Gastrocnemius medialis (tissue), 4 donors: ENCODE results near the gene PRR5. TPM values are rescaled to one million over a fixed set of nuclear protein-coding genes. Genes with fewer than 3 reads are reported as not detected.

ENCODE experiments used
- ATAC-seq, 2 donors: fragments of 150-250 bp; one replicate each; pipeline ENCODE4 v1.9.1; 2016
- DNase-seq, 2 donors: peaks; one replicate each; pipeline ENCODE4 v3.0.0-alpha.2; 2019
- H3K27ac ChIP-seq, 4 donors: fragments of 200-600 bp; sonication (generic); 1 replicate in 1 of 4; 2 replicates in 3 of 4; pipeline ENCODE4 v1.5.1; 2016 to 2018; ENCODE audit warnings: mild to moderate bottlenecking in 2 of 4, moderate library complexity in 1 of 4
- H3K27me3 ChIP-seq, 3 donors: fragments of 200-600 bp; sonication (generic) in 2 of 3; 1 replicate in 1 of 3; 2 replicates in 2 of 3; pipeline versions ENCODE4 v1.5.1 to v1.6.0; 2016 to 2019; ENCODE audit warnings: mild to moderate bottlenecking in 1 of 3, moderate library complexity in 1 of 3
- H3K36me3 ChIP-seq, 2 donors: fragments of 200-600 bp; sonication (generic) in 1 of 2; one replicate each; pipeline ENCODE4 v1.5.1; 2017 to 2018
- H3K4me1 ChIP-seq, 2 donors: fragments of 200-600 bp; sonication (generic) in 1 of 2; one replicate each; pipeline ENCODE4 v1.5.1; 2016 to 2017; ENCODE audit warnings: mild to moderate bottlenecking in 2 of 2
- H3K4me3 ChIP-seq, 4 donors: fragments of 200-600 bp; sonication (generic) in 3 of 4; 1 replicate in 1 of 4; 2 replicates in 3 of 4; pipeline ENCODE4 v1.5.1; 2016 to 2019; ENCODE audit warnings: mild to moderate bottlenecking in 2 of 4
- H3K9me3 ChIP-seq, 3 donors: fragments of 200-600 bp; sonication (generic) in 2 of 3; 1 replicate in 1 of 3; 2 replicates in 2 of 3; pipeline ENCODE4 v1.5.1; 2016 to 2019
- CTCF ChIP-seq, 5 experiments: fragments of 450-650 bp in 3 of 5; fragments of 200-600 bp in 2 of 5; sonication (generic) in 2 of 5; IDR thresholded peaks in 4 of 5; conservative IDR thresholded peaks in 1 of 5; 1 replicate in 4 of 5; 2 replicates in 1 of 5; pipeline ENCODE4 v1.5.1; 2016 to 2019; ENCODE audit warnings: antibody characterized with exemption in 5 of 5, mild to moderate bottlenecking in 3 of 5, moderate library complexity in 3 of 5
- POLR2A ChIP-seq, 2 donors: fragments of 450-650 bp; IDR thresholded peaks; one replicate each; pipeline ENCODE4 v1.6.1; 2017; ENCODE audit warnings: antibody characterized with exemption in 2 of 2, mild to moderate bottlenecking in 2 of 2, moderate library complexity in 2 of 2
- in situ Hi-C, 4 donors: fragments of 200-750 bp; cut with MboI; loops; one replicate each; pipeline versions ENCODE4 v1.15.0 to v1.8.0; 2017; ENCODE audit warnings: low sequenced_read_pairs in 4 of 4
- intact Hi-C: fragments of 100-400 bp; cut with DNase I; formaldehyde crosslinking; loops from one replicate; pipeline ENCODE4 v1.15.1; 2023; ENCODE audit warnings: low total_unique reads
- total RNA-seq, 4 donors: library from RNA; depleted of rRNA; stranded (reverse); fragments of >200 nt; gene quantifications; one replicate each; pipeline versions ENCODE4 v1.1.0 to v1.2.3, GENCODE V29; 2016

The PRR5 gene
- total RNA-seq, 4 donors from 2014 or later: 0.34 to 15.2 (median 1.3) TPM

- peaks cover 33 to 38% (median 37%) of the 10 kb centered on the region in 3 donors for H3K27me3 ChIP-seq
- no peak for ATAC-seq
Measured at GRCh38 chr22:44748524-44748923, 46.5 kb downstream of the PRR5 start.

GRCh38 chr22:44750481-44750880 lies 48.5 kb downstream of the PRR5 start:
- intact Hi-C loops (no loop called here), in situ Hi-C loops (no loop called here)
- H3K4me1 ChIP-seq: no peaks in the 10 kb centered on the region
- no peak overlapping the region for H3K4me3 ChIP-seq
- no peak for DNase-seq
- H3K27me3 ChIP-seq: peaks cover 41 to 50% (median 42%) of the 10 kb centered on the region in 3 donors
- no peaks in the 10 kb centered on the region for H3K9me3 ChIP-seq
- TF ChIP-seq POLR2A (IDR thresholded peaks at IDR 0.05): no peak
- TF ChIP-seq CTCF (IDR thresholded peaks at IDR 0.05 in 4 of 5, conservative IDR thresholded peaks at IDR 0.05 in 1 of 5): no peak
- no peaks in the 10 kb centered on the region for H3K36me3 ChIP-seq
- no peak overlapping the region for H3K27ac ChIP-seq
- no peak for ATAC-seq

More at GRCh38 chr22:44748524-44748923, 46.5 kb downstream of the PRR5 start:
- no peaks in the 10 kb centered on the region for H3K9me3 ChIP-seq
- H3K27ac ChIP-seq: no peak overlapping the region
- in situ Hi-C loops: no loop called here
- no peak for TF ChIP-seq CTCF (IDR thresholded peaks at IDR 0.05 in 4 of 5, conservative IDR thresholded peaks at IDR 0.05 in 1 of 5)
- TF ChIP-seq POLR2A (IDR thresholded peaks at IDR 0.05): no peak
- intact Hi-C loops: no loop called here
- H3K4me3 ChIP-seq: no peak overlapping the region
- no peak for DNase-seq
- no peaks in the 10 kb centered on the region for H3K4me1 ChIP-seq
- H3K36me3 ChIP-seq: no peaks in the 10 kb centered on the region

- TF ChIP-seq CTCF (IDR thresholded peaks at IDR 0.05 in 4 of 5, conservative IDR thresholded peaks at IDR 0.05 in 1 of 5) (no peak), POLR2A (IDR thresholded peaks at IDR 0.05) (no peak)
- ATAC-seq: no peak
- DNase-seq: no peak
- Histone ChIP-seq H3K9me3 (no peaks in the 10 kb centered on the region), H3K4me1 (no peaks in the 10 kb centered on the region), H3K27ac (no peak within 1 kb of the TSS), H3K4me3 (no peak within 1 kb of the TSS), H3K27me3 (peaks cover 41 to 50% (median 44%) of the 10 kb centered on the region in 3 donors), H3K36me3 (no peaks in the 10 kb centered on the region)
- in situ Hi-C loops (no loop called here), intact Hi-C loops (no loop called here)
Measured at GRCh38 chr22:44752285-44753188, 50.5 kb downstream of the PRR5 start, which contains the start of gene ARHGAP8. ARHGAP8 (plus strand) TSS chr22:44752575; CDS start chr22:44786528, 33,953 bp downstream.

- TF ChIP-seq CTCF (IDR thresholded peaks at IDR 0.05 in 4 of 5, conservative IDR thresholded peaks at IDR 0.05 in 1 of 5): no peak
- no peak for TF ChIP-seq POLR2A (IDR thresholded peaks at IDR 0.05)
- H3K4me1 ChIP-seq: no peaks in the 10 kb centered on the region
- DNase-seq (no peak), ATAC-seq (no peak)
- H3K27me3 ChIP-seq: peaks cover 41 to 50% (median 44%) of the 10 kb centered on the region in 3 donors
- no peak overlapping the region for H3K4me3 ChIP-seq
- no peak overlapping the region for H3K27ac ChIP-seq
- no peaks in the 10 kb centered on the region for H3K36me3 ChIP-seq
- H3K9me3 ChIP-seq: no peaks in the 10 kb centered on the region
- in situ Hi-C loops (no loop called here), intact Hi-C loops (no loop called here)
Measured at GRCh38 chr22:44753189-44754042, 51.4 kb downstream of the PRR5 start.
